GM15510 (cell line): ENCODE measurements around the gene F2R.

Source experiments
- POLR2A ChIP-seq: IDR thresholded peaks from 3 replicates; pipeline ENCODE4 v1.6.1; 2011; ENCODE audit warnings: borderline replicate concordance; ENCODE audit not compliant: insufficient read length; ENCODE audit errors: extremely low read depth

Gene F2R

GRCh38 chr5:76724871-76725270 is 8.9 kb downstream of the F2R start:
- TF ChIP-seq POLR2A, result no peak

GRCh38 chr5:76728965-76729364 is 13.0 kb downstream of the F2R start:
- no peak for TF ChIP-seq POLR2A

GRCh38 chr5:76729373-76730290 is 13.7 kb downstream of the F2R start:
- TF ChIP-seq POLR2A, result no peak

- no peak for TF ChIP-seq POLR2A
Observed at GRCh38 chr5:76732405-76733048, 16.6 kb downstream of the F2R start.

GRCh38 chr5:76733049-76733417 is 17.1 kb downstream of the F2R start:
- TF ChIP-seq POLR2A, result no peak

GRCh38 chr5:76735762-76736545 is 20.0 kb downstream of the F2R start:
- TF ChIP-seq POLR2A, result no peak

- no peak for TF ChIP-seq POLR2A
Observed at GRCh38 chr5:76736679-76737556, 21.0 kb downstream of the F2R start.

GRCh38 chr5:76737846-76738245 is 21.9 kb downstream of the F2R start:
- no peak for TF ChIP-seq POLR2A

GRCh38 chr5:76742583-76742982 is 26.7 kb downstream of the F2R start:
- no peak for TF ChIP-seq POLR2A

- TF ChIP-seq POLR2A, result no peak
Observed at GRCh38 chr5:76744632-76745031, 28.7 kb downstream of the F2R start.

GRCh38 chr5:76745670-76746069 is 29.7 kb downstream of the F2R start:
- TF ChIP-seq POLR2A, result no peak

GRCh38 chr5:76746677-76747076 is 30.8 kb downstream of the F2R start:
- no peak for TF ChIP-seq POLR2A

GRCh38 chr5:76747706-76748105 is 31.8 kb downstream of the F2R start:
- no peak for TF ChIP-seq POLR2A

- no peak for TF ChIP-seq POLR2A
Observed at GRCh38 chr5:76751291-76751690, 35.4 kb downstream of the F2R start.
